Fibroblast of peridontal ligament (primary cell): ENCODE data around the gene GET4.
"Not testable (repeated sequence)": the region's sequence is repeated elsewhere in the genome, so short reads cannot be mapped to it uniquely, and the experiment has no call there.

Experiments used
- DNase-seq: peaks from one replicate; pipeline ENCODE4 v3.0.0-alpha.2; 2010; ENCODE audit errors: extremely low read depth

The GET4 gene

GRCh38 chr7:914521-915194 is 38.3 kb downstream of the GET4 start:
- no peak for DNase-seq

- no peak for DNase-seq
Observed at GRCh38 chr7:915291-916218, 39.2 kb downstream of the GET4 start.

DNA sequence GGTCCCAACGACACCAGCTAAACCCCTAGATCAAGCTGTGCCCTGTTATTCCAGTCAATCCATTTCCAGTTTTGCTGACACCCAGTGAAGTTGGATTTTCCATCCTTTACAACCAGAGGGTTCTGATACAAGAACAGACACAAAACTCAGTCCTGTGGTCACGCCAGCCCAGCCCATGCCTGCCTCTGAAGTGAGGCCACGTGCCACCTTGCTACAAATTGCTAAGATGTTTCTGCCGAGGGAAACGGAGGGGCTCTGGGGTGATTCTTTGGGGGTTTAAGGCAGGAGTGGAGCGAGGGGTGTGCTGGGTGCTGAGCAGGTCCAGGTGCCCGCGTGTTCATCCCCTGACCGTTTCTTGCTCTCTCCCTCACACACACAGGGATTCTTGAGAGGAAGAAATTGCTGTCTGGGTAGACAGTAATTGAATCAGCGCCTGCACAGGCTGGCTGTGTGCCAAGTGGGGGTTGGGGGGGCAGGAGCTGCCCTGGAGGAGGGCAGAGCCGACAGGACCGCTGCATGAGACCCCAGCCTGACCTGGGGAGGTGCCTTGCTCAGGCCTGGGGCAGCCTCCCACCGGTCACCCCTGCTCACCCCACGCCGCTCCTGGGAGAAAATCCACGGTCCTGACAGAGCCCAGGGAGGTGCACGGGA is 40.1 kb downstream of the GET4 start:
- no peak for DNase-seq

DNA sequence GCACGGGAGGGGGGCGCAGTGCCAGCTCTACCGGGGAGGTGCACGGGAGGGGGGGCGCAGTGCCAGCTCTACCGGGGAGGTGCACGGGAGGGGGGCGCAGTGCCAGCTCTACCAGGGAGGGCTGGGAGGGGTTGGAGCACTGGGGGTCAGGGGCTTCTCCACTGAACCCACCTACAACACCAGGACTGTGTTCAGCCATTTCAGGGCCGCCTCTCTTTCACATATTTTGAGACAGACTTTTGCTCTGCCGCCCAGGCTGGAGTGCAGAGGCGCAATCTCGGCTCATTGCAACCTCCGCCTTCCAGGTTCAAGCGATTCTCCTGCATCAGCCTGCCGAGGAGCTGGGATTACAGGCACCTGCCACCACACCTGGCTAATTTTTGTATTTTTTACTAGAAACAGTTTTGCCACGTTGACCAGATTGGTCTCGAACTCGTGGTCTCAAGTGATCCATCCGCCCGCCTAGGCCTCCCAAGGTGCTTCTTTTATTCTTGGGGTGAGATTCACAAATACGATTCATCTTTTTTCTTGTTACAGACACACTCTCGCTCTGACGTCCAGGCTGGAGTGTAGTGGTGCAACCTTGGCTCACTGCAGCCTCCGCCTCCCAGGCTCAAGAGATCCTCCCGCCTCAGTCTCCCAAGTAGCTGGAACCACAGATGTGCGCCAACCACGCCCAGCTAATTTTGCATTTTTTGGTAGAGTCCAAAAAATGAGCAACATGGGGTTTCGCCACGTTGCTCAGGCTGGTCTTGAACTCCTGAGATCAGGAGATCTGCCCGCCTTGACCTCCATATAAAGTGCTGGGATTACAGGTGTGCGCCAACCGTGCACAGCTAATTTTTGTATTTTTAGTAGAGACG is 41.1 kb downstream of the GET4 start:
- no peak for DNase-seq

DNA sequence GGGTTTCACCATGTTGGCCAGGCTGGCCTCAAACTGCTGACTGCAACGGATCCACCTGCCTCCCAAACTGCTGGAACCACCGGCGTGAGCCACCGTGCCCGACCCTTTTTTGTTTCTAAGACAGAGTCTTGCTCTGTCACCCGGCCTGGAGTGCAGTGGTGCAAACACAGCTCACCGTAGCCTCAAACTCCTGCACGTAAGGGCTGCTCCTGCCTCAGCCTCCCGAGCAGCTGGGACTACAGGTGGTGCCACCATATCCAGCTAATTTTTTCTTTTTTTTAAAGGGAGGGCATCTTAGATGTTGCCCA is 41.7 kb downstream of the GET4 start:
- DNase-seq = no peak

GRCh38 chr7:918441-919113 is 42.2 kb downstream of the GET4 start:
- no peak for DNase-seq

- DNase-seq = no peak
Observed at GRCh38 chr7:919114-919442, 42.7 kb downstream of the GET4 start.

DNA sequence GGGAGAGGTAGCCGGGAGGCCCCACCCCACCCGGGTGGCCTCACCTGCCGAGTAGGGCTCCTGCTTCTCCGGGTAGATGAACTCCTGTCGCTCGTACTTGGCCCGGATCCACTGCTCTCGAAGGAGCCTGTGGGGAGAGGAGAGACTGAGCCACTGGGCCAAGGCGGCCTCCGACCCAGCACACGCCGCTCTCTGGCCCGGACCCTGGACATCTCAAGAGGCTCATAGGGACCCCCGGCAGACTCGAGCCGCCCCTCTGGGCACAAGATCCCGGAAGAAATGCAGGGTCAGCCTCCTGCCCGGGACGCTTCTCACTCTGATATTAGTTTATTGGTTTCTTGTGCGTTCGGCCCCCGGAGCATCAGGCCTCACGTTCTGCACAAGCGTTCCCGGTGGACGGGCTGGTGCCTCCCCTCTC is 43.6 kb downstream of the GET4 start:
- no peak for DNase-seq

DNA sequence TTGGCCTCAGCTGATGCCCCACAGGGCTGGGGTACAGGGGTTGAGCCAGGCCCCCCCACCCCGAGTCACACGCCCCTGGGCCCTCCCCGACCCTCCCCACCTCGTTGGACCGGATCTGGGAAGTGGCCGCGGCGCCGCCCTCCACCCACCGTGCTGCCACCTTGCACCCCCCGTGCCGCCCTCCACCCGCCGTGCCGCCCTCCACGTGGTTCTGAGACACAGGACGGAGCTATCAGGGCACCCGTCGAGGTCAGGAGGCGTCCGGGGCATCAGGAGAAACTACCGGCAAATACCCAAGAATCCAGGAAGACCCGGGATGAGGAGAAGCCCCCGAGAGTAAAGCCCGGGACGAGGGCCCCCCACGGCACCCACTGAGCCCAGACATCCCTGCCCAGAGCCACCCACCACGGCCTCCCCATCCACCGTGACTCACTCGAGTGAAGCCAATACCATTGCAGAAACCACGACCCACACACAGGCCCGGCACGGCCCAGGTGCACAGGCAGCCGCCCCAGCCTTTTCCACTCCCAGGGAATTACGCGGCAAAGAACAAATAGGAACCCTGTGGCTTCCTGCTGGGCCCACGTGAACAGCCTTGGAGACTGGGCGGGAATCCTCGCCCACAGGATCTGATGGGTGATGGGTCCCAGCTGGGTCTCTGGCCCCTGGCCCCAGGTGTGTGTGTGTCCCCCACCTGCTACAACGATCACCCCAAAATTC is 44.2 kb downstream of the GET4 start:
- no peak for DNase-seq

- no peak for DNase-seq
Observed at GRCh38 chr7:921071-921461, 44.7 kb downstream of the GET4 start.

DNA sequence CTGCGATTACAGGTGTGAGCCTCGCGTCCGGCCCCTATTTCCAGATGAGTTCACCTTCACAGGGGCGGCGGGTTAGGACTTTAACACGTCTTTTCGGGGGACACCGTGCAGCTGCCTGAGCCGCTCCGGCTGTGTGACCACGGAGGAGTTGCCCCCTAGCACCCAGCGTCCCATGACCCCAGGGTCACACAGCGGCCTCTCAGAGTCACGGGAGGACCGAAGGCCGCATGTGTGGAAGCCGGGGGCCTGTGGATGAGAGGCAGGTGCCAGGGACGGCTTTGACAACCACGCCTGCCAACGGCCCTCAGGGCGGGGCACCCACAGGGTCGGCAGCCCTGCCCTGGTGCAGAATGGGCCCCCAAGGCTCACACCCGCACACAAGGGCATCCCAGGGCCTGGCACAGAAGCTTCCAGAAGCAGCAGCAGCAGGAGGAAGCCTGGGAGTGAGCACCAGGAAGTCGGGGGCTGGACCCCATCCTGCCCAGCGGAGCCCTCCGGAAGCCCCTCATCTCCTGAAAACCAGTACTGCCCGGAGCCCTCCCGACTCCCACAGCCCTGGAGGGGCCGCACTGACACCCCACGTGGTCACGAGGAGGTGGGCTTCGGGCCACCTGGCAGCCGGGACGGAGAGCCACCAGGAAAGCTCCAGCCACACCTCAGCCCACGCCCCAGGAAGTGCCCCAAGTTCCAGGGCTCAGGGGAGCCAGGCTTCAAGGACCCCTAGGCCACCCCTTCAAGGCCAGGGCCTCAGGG is 45.4 kb downstream of the GET4 start:
- DNase-seq = no peak

DNA sequence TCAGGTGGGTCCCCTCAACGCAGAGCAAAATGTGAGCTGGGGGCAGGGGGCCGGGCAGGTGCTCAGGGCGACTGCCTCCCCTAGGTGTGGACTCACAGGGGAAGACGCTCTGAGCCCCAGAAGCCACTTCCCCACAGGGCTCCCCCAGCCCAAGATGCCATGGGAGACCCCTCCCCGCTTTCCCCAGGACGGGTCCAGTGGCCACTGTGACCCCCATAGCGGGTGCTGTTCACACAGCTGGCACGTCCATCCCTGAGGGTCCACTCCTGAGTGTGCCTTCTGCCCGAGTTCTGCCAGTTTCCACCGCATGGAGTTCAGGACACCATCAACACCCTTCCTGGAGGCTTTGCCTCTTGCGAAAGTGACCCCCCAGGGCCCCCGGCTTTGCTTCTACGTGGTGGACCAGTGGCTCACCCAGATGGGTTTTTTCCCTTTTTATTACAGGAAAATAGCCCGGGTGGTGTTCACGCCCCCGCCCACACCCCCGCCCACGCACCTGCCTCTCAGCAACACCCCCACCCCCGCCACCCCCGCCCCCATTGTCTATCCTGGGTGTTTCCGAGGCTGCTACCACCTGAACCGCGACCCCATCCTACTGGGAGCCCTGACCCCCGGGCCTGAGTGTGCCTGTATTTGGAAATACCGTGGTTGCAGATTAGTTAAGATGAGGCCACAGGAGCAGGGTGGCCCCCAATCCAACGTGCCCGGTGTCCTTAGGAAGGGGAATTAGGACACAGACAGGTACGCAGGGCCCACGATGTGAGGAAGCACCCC is 46.2 kb downstream of the GET4 start:
- no peak for DNase-seq

GRCh38 chr7:923108-924041 is 47.0 kb downstream of the GET4 start:
- no peak for DNase-seq

GRCh38 chr7:924042-924441 is 47.7 kb downstream of the GET4 start:
- not testable (repeated sequence) for DNase-seq

DNA sequence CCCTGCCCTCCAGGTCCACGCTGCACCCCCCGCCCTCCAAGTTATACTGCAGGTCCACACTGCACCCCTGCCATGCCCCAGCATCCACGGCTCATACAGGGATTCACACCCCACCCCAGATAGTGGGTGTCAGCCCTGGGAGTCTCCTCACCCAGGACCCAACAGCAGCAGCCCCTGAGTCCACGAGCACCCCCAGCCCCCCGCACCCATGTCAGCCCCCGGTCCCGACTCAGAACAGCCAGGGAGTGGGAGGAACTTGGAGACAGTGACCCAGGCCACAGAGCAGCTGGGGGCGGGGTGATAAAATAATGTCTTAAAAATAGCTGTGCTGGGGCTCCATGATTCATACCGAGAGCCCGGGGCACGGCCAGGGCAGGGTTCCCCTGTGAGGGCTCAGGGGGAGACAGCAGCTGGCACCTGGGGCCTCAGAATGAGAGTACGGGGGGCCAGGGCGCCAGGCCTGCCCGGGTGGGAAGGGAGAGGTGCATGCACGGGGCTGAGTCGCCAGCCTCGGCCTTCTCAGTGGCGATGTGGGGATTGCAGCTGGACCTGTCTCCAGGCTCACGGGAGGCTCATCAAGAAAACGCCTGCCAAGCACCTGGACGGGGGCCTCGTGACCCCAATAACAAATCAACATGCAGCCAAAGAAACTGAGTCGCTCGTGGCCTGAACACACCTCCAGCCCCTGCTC is 48.3 kb downstream of the GET4 start:
- no peak for DNase-seq

DNA sequence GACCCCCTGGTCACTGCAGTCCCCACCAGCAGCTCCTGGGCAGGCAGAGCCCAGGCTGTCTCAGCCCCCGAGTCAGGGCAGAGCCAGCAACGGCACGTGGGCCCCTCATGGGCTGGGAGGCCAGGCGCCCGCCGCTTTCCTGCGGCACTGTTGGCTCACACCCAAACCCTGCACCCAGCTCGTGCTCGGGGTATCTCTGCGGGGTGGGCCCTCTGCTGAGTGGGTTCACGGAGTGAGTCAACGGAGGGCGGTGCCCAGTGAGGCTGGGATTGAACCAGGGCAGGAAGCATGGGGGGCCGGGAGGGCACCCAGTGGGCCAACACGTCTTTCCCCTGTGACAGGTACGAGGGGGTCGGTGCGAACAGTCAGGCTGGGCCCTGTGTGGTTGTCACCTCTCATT is 49.2 kb downstream of the GET4 start:
- DNase-seq = no peak
